Activated CD4-positive, CD25-positive, alpha-beta regulatory T cell treated with anti-CD3 and anti-CD28 coated beads, Interleukin-2, amount 50 U/mL, for 16 hours (primary cell): ENCODE data around the gene PSMD13.

Experiments used
- DNase-seq: peaks from one replicate; pipeline ENCODE4 v3.0.0-alpha.2; 2020; ENCODE audit warnings: low read depth, low spot score

The PSMD13 gene

DNA sequence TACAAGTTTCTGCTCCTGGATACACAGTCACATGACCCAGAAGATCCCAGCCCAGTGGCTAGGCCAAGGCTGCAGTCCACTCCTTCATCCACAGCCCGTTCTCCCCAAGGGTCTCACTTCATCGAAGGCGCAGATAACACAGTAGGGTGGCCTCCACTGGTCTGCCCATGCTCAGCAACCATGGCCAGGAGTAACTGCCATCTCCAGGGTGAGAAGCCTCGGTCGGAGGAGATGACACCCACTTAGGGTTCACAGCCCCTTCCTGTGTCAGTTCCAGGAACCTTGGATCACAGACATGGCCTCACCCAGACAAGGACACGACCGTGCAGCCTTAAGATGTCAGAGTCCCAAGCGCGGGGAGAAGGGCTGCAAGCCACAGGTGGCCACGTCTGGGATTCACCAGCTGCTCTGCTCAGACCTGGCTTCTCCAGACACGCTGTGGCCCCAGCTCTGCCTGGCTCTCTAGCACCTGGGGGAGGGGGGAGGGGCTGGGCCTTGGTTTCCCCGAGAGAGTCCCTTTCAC, 32.1 kb upstream of the PSMD13 start:
- DNase-seq = no peak

DNA sequence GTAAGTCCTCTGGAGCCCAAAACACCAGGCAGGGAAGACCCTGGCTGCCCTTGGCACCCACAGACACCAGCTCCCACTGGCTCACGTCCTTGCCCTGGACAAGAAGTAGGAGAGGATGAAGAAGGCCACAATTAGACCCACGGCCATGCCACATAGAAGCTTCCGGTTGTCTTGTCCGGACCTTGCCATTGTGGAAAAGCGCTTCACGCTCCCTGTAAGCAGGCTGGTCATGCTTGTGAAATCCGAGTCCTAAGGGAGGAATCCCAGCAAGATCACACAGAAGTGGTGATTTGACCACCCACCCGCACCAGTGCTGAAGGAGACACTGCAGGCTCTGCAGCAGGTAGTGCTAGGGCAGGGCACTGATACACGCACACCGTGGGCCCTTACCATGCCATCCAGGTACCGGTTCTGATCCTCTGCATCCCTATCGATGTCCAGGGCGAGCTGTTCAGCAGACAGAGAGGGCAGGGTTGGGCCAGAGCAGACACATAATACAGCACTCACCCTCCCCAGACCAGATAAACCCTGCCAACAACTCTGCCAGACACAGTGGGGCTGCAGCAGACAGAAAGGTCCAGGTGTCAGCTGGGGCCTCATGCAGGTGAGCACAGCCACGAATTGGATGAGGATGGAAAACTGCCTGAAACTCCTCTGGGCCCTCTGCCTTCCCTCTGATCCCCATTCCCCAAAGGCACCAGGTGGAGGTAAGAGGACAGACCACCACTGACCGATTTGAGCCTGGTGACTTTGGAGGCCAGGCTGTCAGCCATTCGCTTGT, 31.4 kb upstream of the PSMD13 start:
- no peak for DNase-seq

DNA sequence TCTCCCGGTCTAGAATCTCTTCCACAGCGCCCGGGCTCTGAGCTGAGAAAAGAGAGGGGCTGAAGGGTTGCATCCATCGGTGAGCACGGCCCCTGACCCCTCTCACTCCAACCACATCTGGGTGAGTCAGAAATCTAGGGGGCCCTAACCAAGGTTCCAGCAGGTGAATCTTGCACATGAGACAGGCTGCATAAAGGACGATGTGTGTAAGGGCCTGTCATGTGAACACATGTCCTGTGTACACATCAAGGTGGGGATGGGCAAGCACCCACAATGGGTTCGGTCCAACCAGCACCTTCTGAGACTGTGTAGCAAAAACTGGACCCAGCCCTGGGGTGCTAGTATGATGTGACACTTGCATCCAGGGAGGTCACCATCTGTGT, 30.8 kb upstream of the PSMD13 start:
- DNase-seq = no peak

DNA sequence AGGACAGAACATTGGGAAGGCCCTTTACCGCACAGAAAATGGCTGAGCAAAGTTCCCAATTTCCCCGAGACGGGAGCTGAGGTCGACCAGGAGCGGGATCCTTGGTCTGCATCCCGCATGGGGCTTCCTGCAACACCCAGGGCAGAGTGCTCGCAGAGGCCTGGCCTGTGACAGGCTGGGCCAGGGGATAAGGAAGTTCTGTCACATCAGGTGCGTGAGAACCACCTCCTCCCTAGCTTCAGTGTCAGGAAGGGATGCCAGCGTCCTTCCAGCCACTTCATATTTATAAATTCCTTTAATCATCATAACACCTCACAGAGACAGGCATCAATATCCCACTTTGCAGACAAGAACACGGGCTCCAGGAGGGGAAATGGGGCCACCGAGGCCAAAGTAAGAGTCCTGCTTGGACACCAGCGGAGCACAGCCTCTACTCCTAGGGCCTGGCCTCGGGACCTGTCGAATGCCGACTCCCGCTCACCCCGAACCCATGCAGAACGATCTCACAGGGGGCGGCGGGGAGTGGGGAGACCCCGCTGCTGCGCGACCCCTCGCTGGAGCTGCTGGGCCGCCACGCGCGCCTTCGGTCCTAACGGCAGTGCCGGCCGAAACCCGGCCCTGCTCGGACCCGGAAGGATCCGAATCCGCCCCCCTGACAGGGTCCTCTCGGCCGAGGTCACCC, 30.1 kb upstream of the PSMD13 start:
- DNase-seq = no peak

DNA sequence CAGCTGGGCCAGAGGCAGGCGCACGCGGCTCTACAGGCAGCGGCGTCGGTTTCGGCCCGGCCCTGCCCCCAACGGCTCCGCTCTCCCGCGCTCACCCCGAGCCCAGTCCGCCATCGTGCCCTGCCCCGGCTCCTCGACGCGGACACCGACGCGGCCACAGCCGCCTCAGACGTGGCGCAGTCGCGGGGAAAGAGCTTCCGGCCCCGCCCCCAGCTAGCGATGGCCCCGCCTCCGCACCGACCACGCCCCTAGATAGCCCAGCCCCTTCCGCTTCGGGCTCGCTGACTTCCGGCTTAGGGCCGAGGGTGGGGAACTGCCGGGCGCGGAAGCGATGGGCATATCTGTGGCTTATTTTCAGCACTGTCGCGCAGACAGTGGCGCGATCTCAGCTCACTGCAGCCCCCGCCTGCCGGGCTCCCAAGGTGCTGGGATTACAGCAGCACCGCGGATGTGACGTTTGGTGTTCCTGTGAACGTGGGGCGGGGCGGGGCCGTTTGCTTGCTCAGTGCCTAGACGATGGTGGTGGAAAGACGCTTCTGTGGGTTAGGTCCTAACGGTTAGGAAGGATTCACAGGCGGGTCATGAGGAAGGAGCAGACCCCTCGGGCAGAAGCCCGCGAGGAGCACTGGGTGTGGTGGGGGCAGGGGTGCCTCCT, 29.4 kb upstream of the PSMD13 start, which contains the start of the genes BET1L and RIC8A:
Gene BET1L (minus strand): TSS at position 192 of the 655 bp plus-strand sequence. CDS start 78 bp downstream, at position 114.
Gene RIC8A (plus strand): TSS at position 501 of the 655 bp plus-strand sequence. CDS start 1,147 bp downstream, outside the sequence.
- peak; percentile 94 for DNase-seq

DNA sequence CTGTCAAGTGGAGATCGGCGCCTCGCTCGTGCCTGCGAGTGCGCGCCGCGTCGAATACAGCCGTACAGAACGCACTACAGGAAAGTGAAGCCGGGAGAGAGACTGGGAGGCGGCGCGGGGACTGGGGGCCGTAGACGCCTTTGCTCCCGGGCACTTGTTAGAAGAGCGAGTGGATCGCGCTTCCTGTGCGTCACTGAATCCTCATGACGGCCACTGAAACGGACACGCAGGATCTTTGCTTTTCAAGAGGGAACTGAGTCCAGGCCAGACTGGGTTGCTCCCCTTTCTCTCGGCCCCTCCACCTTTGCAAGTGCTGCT, 29.0 kb upstream of the PSMD13 start:
- DNase-seq = no peak

DNA sequence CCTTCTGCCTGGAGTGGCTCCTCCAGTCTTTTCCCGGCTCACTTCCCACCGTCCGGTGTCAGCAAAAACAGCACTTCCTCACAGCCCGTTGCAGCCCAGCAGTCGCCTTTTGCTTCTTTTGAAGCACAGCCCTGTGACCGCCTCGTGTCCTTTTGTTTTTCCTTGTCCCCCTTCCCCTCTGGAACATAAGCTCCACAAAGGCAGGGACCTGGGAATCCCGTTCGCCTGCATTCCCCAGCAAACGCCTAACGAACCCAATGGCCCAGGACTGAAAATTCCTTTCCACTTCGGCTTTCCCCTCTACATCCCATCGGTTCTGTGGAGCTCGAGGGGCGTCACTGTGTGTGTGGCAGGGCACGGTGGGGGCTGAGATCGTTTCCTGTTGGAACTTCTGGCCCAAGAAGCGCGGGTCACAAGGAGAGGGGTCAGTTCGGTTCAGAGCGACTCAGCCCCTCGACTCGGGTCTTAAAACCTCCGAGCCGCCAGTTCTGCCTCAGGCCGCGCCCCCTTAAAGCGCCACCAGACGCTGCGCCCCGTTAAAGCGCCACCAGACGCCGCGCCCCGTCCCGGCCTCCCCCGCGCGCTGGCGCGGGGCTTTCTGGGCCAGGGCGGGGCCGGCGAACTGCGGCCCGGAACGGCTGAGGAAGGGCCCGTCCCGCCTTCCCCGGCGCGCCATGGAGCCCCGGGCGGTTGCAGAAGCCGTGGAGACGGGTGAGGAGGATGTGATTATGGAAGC, 28.4 kb upstream of the PSMD13 start:
- peak; percentile 66 for DNase-seq

DNA sequence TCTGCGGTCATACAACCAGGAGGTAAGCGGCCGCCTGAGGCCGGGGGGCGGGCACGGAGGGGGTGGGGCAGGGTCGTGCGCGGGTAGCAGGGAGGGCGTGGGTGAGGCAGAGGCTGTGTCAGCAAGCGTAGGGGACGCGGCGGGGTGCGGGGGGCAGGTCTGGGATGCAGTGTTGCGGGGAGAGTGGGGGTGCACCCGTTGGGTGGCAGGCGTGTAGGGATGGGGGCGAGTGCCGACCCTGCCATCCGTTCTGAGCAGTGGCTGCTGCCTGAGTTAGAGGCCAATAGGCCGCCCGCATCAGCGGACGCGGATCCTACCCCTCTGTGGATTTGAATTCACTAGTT, 27.9 kb upstream of the PSMD13 start:
- no peak for DNase-seq

DNA sequence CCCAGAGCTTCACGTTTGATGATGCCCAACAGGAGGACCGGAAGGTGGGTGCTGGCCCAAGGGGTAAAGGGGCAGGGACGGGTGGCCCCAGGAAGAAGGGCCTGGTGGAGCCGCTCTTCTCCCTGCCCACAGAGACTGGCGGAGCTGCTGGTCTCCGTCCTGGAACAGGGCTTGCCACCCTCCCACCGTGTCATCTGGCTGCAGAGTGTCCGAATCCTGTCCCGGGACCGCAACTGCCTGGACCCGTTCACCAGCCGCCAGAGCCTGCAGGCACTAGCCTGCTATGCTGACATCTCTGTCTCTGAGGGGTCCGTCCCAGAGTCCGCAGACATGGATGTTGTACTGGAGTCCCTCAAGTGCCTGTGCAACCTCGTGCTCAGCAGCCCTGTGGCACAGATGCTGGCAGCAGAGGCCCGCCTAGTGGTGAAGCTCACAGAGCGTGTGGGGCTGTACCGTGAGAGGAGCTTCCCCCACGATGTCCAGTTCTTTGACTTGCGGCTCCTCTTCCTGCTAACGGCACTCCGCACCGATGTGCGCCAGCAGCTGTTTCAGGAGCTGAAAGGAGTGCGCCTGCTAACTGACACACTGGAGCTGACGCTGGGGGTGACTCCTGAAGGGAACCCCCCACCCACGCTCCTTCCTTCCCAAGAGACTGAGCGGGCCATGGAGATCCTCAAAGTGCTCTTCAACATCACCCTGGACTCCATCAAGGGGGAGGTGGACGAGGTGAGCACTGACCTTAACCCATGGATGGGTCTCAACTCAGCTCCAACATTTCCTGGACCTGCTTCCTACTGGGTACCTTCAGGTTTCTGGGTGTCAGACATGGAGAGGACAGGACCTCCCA, 27.3 kb upstream of the PSMD13 start:
- DNase-seq = no peak

DNA sequence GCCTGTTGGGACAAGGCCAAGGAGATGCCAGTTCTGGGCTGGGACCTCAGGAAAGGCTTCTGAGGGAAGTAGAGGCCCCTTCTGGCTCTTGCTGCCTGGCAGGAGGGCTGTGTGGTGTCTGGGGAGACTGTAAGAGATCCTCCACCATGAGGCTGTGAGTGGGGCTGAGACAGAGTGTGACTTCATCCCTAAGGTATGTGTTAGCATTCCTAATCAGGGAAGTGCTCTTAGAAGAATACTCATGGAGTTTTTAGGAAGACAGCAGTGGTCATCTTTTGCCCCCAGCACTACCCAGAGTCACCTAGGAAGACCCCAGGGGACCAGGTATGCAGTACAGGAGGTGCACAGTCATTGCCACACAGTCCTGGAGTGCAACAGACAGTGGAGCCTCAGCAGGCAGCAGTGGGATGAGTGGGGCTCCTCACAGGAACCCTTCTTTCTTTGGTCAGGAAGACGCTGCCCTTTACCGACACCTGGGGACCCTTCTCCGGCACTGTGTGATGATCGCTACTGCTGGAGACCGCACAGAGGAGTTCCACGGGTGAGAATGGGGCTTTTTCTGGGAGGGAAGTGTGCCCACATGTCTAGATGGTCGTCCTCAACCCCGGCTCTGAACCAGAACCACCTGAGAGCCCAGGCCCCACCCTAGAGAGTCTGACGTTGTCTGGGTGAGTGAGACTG, 26.5 kb upstream of the PSMD13 start:
- no peak for DNase-seq

DNA sequence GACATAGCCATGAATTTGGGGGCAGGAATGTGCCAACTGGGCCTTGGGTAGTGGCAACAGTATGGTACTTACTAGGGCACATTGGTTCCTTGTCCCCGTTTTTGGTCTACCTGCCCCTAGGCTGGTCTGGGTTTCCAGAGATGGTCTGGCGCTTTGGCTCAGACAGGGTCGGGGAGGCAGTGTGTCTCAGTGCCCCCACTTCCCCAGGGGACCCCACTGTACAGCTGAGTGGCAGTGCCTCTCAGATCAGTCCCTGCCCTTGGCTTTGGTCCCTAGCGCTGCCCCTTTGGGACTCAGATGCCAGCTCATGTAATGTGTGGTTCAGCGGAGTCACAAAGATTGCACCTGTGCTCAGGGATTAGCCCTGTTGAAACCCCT, 26.0 kb upstream of the PSMD13 start:
- no peak for DNase-seq

DNA sequence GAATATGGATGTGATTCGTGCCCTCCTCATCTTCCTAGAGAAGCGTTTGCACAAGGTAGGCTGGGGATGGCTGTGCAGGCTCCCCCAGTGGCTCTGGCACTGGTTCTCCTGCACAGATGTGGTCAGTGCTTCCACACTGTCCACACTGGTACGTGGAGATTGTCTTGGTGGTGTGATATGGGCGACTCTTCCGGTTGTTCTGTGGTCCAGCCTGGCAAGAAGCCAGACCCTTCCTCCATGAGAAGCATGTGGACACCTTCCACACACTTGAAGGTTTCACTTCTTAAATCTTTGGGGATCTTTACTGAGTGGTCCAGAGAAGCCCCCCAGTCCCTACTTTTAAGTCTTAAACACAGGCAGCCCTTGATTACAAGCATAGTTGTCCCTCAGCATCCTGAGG, 25.5 kb upstream of the PSMD13 start:
- no peak for DNase-seq

DNA sequence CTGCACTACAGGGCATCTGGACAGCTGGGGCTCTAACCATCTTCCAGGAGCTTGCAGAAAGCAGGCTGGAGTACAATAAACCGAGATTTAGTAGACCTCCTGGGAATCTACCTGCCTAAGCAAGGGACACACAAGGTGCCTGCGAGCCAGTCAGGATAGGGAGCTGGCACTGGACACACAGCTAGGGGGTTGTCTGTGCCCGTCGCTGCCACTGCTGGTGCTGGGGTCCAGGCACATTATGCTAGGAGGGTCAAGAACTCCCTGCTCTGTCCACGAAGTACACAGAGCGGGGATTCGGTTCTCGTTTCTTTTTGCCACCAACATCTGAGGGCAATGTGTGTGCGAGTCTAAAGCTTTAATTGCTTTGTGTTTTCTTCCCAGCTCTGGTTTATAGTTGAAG, 25.0 kb upstream of the PSMD13 start:
- no peak for DNase-seq

DNA sequence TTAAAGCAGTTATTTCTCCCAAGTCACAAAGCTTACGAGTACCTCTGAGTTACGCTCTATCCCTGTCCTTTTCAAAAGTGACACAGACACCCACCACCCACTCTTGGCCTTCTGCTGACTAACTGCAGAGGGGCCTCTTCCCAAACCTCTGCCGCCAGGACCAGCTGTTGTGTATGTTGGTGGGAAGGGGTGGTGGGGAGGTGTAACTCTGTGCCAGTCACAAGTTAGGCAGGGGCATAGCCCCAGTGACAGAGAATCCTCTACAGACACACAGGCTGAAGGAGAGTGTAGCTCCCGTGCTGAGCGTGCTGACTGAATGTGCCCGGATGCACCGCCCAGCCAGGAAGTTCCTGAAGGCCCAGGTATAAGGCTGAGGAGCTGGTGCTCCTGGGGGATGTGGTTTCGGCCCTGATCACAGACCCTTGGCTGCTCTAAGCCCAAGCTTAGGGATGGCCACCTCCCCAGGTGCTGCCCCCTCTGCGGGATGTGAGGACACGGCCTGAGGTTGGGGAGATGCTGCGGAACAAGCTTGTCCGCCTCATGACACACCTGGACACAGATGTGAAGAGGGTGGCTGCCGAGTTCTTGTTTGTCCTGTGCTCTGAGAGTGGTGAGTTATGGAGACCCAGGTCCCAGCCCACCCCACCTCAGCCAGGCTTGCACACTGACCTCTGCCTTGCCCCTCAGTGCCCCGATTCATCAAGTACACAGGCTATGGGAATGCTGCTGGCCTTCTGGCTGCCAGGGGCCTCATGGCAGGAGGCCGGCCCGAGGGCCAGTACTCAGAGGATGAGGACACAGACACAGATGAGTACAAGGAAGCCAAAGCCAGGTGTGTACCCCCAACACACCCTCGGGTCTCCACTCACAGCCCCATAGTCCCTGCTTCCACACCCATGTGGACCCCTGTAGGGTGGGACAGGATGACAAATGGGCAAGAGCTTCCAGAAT, 24.4 kb upstream of the PSMD13 start:
- no peak for DNase-seq

DNA sequence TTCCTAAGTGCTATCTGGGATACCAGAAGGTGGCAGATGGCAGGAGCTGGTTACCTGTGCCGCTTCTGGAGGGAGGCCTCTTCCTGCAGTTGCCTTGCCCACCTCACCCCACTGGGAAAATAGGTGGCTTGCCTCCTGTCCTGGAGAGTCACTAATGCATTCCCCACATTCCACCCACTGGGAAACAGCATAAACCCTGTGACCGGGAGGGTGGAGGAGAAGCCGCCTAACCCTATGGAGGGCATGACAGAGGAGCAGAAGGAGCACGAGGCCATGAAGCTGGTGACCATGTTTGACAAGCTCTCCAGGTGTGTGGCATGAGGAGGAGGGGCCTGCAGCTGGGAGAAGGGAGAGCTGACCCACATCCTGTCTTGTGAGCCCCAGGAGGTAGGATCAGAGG, 23.7 kb upstream of the PSMD13 start:
- DNase-seq = no peak

DNA sequence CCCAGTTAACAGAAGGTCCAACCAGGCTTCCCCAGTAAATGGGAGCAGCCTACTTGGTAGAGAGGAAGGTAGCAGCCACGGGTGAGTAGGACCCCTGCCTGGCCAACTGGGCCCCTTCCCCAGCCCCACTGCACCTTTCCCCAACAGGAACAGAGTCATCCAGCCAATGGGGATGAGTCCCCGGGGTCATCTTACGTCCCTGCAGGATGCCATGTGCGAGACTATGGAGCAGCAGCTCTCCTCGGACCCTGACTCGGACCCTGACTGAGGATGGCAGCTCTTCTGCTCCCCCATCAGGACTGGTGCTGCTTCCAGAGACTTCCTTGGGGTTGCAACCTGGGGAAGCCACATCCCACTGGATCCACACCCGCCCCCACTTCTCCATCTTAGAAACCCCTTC, 22.7 kb upstream of the PSMD13 start:
- DNase-seq = no peak

DNA sequence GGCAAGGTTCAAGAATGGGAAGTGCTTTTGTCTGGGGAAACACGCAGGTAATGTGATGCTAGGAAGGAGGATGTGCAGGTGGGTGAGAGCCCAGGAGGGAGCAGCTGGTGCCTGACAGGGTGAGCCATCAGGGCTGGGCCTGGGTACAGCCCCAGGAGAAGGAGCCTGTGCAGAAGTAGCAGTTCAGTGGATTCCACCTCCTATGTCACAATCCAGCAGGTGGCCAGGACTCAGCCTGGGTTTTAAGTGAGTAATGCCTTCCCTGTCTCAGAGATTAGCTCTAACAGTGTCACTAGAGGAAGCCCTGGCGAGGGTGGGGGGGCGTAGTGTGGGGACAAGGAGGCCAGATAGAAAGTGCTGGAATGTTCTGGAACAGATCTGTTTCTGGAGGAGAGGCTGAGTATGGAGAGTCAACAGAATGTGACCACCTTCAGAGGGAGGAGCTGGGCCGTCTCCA, 21.2 kb upstream of the PSMD13 start:
- DNase-seq = no peak

DNA sequence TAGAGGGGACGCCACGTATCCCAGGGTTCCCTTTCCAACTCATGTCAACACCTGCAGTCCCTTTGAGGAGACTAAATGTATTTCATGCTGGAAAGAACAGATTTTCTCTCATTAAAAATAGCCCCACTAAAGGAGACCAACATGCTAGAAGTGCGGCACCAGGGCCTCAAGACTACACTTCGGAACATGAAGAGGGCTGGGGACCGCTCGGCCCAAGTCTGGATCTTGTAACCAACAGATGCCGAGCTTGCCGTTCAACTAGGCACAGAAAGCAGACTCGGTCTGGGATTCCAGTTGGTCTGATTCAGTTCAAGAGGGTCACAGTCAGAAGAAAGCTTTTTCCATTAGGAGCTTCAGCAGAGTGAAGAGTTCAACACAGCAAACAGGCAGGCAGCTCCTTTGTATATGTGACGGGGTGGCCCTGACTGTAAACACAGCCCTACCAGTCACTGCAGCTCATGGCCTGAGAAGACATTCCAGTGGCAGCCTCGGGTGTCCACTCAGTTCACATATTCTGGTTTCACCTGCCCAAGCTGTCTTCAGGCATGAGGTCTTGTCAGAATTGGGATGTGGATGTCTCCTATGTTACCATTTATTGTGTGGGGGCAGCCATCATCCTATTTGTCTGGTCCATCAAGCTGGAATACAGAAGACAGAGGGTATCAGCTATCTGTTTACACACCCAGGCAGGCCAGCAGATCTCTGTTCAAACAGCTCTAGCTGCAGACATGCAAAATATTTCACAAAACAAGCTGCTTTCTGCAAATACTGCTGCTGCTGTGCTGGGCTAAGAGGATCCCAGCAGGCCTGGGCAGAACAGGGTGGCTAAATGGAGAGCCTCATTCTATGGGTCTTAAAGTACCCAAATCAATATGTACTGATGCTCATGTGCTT, 20.4 kb upstream of the PSMD13 start:
- no peak for DNase-seq
